Esophagus (tissue), 2 donors: ENCODE results near the gene RPS6KA4. TPM values are rescaled to one million over a fixed set of nuclear protein-coding genes. Genes with fewer than 3 reads are reported as not detected.

ENCODE experiments used
- H3K27ac ChIP-seq, 2 donors: one replicate each; pipeline ENCODE4 v1.5.1; 2013; ENCODE audit warnings: low read depth in 2 of 2, mild to moderate bottlenecking in 2 of 2, inconsistent platforms in 1 of 2, low read length in 1 of 2, moderate library complexity in 1 of 2
- H3K27me3 ChIP-seq, 2 donors: one replicate each; pipeline ENCODE4 v1.6.1; 2013; ENCODE audit warnings: low read length in 2 of 2, control low read depth in 1 of 2, mild to moderate bottlenecking in 1 of 2; ENCODE audit not compliant: insufficient read depth in 2 of 2, control insufficient read depth in 1 of 2
- H3K36me3 ChIP-seq, 2 donors: one replicate each; pipeline ENCODE4 v1.6.1; 2013; ENCODE audit warnings: low read length in 1 of 2; ENCODE audit not compliant: control insufficient read depth in 2 of 2, insufficient read depth in 2 of 2
- H3K4me1 ChIP-seq, 2 donors: one replicate each; pipeline ENCODE4 v1.6.1; 2013; ENCODE audit warnings: low read length in 1 of 2; ENCODE audit not compliant: control insufficient read depth in 2 of 2, insufficient read depth in 2 of 2
- H3K4me3 ChIP-seq, 2 donors: one replicate each; pipeline ENCODE4 v1.5.1; 2013; ENCODE audit warnings: low read length in 2 of 2, mild to moderate bottlenecking in 2 of 2, low read depth in 1 of 2, moderate library complexity in 1 of 2
- H3K9me3 ChIP-seq, 2 donors: one replicate each; pipeline ENCODE4 v1.6.1; 2013; ENCODE audit warnings: mild to moderate bottlenecking in 2 of 2, low read depth in 1 of 2, low read length in 1 of 2, moderate library complexity in 1 of 2; ENCODE audit not compliant: control insufficient read depth in 2 of 2, insufficient read depth in 1 of 2
- WGBS, 2 donors: extraction: QIAGEN DNeasy Blood & Tissue Kit; methylation state at CpG; one replicate each; pipeline ENCODE4 v1.1.7; 2013; 5-methylcytosine and 5-hydroxymethylcytosine counted together
- polyA plus RNA-seq, 2 donors: library from polyadenylated mRNA; stranded (reverse); fragments of 200-250 nt; gene quantifications; one replicate each; pipeline ENCODE4 v1.2.3, GENCODE V29; 2013
- donor health status: healthy with polysubstance abuse.
- donor health status: Bipolar disorder and iron deficiency.

The RPS6KA4 gene
- polyA plus RNA-seq, 2 donors: 28.5 to 31.2 TPM

DNA sequence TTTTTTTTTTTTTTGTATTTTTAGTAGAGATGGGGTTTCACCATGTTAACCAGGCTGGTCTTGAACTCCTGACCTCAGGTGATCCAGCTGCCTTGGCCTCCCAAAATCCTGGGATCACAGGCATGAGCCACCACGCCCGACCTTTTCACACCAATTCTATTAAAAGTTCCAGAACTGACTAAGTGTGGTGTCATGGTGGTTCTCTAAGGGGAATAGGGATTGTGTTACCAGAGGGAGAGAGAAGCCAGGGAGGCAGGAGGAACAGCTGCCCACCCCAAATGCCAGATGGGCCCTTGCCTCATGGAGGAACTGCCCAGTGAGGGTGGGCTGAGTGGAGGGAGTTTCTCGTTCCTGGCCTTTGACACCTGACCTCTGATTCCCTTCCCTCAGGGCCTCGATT is 5.9 kb downstream of the RPS6KA4 start:
- WGBS, 2 donors: 84 to 89% methylated on average over 4 of the region's 4 CpGs
- Histone ChIP-seq H3K27ac (no peak overlapping the region), H3K27me3 (no peaks in the 10 kb centered on the region), H3K9me3 (no peaks in the 10 kb centered on the region), H3K4me3 (no peak overlapping the region), H3K36me3 (peaks cover 17 to 47% of the 10 kb centered on the region in 2 donors), H3K4me1 (peaks cover 4% of the 10 kb centered on the region in 2 donors)

DNA sequence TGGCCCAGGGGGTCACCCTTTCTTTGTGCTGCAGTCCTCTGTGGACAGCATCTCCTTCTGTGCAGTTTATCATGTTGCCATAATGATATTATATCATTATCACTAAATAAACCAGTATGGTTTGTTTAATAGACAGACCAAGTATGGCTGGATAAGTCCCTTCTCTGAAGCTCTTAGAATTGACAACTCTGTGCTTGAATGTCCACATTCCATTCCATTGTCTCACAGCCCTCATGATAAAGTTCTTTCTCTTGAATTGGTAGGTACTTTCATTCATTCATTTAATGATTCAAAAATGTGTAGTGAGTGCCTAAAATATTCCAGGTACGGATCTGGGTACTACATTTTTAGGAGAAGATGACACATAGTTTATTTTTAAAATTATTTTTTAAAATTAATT is 7.8 kb downstream of the RPS6KA4 start:
- H3K27ac ChIP-seq: no peak overlapping the region
- 71 to 91% methylated on average over 1 of the region's 1 CpG for WGBS, 2 donors
- no peaks in the 10 kb centered on the region for H3K27me3 ChIP-seq
- H3K9me3 ChIP-seq: no peaks in the 10 kb centered on the region
- H3K4me3 ChIP-seq: no peak overlapping the region
- H3K4me1 ChIP-seq: peaks cover 0 to 2% of the 10 kb centered on the region in 2 donors
- H3K36me3 ChIP-seq: peaks cover 7 to 42% of the 10 kb centered on the region in 2 donors

DNA sequence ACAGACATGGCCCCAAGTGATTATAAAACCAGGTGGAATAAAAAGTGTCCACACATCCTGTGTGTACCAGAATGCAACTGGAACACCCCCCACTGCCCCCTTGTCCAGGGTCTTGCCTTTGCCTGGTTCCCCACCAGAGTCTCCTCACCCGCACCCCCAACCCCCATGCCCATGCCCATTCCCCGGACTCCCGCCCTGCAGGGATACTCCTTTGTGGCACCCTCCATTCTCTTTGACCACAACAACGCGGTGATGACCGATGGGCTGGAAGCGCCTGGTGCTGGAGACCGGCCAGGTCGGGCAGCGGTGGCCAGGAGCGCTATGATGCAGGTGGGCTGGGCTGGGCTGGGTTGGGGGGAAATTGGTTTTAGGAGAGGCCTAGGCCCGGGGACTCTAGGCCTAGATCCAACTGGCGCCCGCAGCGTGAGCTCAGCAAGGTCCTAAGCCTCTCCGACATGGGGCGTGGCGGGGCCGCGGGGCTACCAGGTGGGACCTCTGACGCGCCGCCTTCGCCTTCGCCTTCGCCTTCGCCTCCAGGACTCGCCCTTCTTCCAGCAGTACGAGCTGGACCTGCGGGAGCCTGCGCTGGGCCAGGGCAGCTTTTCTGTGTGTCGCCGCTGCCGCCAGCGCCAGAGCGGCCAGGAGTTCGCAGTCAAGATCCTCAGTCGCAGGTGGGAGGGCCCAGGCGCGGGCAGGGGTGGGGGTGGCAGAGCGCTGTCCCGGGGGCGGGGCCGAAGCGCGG is 9.1 kb downstream of the RPS6KA4 start:
- peaks cover 6 to 31% of the 10 kb centered on the region in 2 donors for H3K36me3 ChIP-seq
- H3K27ac ChIP-seq: no peak overlapping the region
- H3K27me3 ChIP-seq: no peaks in the 10 kb centered on the region
- H3K4me1 ChIP-seq: no peaks in the 10 kb centered on the region
- WGBS, 2 donors: 86 to 90% methylated on average over 45 to 46 of the region's 46 CpGs
- no peak overlapping the region for H3K4me3 ChIP-seq
- H3K9me3 ChIP-seq: no peaks in the 10 kb centered on the region

DNA sequence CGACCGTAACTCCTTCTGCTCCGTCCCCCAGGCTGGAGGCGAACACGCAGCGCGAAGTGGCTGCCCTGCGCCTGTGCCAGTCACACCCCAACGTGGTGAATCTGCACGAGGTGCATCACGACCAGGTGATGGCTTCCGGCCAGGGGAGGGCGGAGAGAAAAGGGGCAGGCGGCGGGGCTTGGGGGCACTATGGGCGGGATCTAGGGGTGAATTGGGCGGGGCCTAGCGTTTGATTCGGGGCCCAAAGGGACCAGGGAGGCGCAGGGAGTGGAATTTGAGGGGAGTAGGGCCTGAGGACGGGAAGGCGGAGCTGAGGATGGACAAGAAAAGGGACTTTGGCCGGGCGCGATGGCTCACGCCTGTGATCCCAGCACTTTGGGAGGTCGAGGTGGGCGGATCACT is 9.7 kb downstream of the RPS6KA4 start:
- H3K4me1 ChIP-seq: no peaks in the 10 kb centered on the region
- H3K27me3 ChIP-seq: no peaks in the 10 kb centered on the region
- H3K27ac ChIP-seq: no peak overlapping the region
- H3K4me3 ChIP-seq: no peak overlapping the region
- peaks cover 6 to 28% of the 10 kb centered on the region in 2 donors for H3K36me3 ChIP-seq
- no peaks in the 10 kb centered on the region for H3K9me3 ChIP-seq
- 90 to 91% methylated on average over 28 of the region's 28 CpGs for WGBS, 2 donors

DNA sequence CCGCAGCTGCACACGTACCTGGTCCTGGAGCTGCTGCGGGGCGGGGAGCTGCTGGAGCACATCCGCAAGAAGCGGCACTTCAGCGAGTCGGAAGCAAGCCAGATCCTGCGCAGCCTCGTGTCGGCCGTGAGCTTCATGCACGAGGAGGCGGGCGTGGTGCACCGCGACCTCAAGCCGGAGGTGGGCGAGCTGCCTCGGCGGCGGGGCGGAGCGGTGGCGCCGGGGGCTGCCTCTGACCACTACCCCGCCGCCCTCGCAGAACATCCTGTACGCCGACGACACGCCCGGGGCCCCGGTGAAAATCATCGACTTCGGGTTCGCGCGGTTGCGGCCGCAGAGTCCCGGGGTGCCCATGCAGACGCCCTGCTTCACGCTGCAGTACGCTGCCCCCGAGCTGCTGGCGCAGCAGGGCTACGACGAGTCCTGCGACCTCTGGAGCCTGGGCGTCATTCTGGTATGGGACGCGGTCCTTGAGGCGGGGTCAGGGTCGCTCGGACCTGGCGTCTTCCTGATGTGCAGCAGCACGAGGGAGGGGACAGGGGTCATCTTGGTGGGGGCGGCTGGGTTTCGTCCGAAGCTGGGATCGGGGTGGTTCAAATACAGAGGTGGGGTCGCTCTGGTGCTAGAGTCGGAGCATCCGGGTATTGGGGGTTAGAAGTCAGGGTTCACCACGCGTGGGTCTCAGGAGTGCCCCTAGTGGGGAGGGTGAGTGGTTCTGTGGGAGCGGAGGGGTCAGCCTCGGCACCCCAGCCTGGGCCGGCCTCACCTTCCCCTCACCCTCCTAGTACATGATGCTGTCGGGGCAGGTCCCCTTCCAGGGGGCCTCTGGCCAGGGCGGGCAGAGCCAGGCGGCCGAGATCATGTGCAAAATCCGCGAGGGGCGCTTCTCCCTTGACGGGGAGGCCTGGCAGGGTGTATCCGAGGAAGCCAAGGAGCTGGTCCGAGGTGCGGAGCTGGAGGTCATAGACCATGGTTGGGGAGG is 10.8 kb downstream of the RPS6KA4 start:
- no peaks in the 10 kb centered on the region for H3K4me1 ChIP-seq
- H3K4me3 ChIP-seq: no peak overlapping the region
- no peaks in the 10 kb centered on the region for H3K27me3 ChIP-seq
- H3K36me3 ChIP-seq: peaks cover 6 to 27% of the 10 kb centered on the region in 2 donors
- no peak overlapping the region for H3K27ac ChIP-seq
- WGBS, 2 donors: 90 to 93% methylated on average over 82 of the region's 82 CpGs
- no peaks in the 10 kb centered on the region for H3K9me3 ChIP-seq

DNA sequence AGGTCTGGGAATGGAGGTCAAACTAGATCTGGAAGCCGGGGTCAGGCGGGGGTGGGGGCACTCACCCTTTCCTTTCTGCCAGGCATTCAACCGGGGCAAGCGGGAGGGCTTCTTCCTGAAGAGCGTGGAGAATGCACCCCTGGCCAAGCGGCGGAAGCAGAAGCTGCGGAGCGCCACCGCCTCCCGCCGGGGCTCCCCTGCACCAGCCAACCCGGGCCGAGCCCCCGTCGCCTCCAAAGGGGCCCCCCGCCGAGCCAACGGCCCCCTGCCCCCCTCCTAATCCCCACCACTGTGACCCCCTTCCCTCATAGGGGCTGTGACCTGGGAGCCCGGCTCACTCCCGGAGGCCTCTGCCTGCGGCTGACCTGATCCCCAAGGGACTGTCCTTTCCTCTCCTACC is 12.2 kb downstream of the RPS6KA4 start:
- H3K9me3 ChIP-seq: no peaks in the 10 kb centered on the region
- H3K4me3 ChIP-seq: no peak overlapping the region
- WGBS, 2 donors: 88 to 92% methylated on average over 19 to 22 of the region's 22 CpGs
- no peak overlapping the region for H3K27ac ChIP-seq
- H3K4me1 ChIP-seq: no peaks in the 10 kb centered on the region
- H3K27me3 ChIP-seq: no peaks in the 10 kb centered on the region
- peaks cover 0 to 27% of the 10 kb centered on the region in 2 donors for H3K36me3 ChIP-seq

DNA sequence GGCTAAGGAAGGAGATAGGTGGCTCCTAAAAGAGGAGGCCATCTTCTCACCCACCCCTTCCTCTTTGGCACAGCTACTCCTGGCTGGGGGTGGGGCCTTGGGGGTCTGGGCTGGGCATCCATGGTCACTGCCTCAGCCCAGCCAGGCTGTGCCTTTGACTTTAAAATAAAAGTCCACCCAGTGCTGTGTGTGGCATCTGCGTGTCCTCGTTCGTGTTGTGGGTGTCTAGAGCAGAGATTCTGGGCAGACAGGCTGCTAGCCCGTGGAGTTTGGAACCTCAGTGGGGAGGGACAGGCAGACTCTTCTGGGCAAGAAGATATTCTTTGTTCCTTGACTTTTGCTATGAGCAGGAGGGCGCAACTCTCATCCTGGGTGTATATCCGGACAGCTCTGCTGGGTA is 13.1 kb downstream of the RPS6KA4 start:
- WGBS, 2 donors: 91 to 93% methylated on average over 6 of the region's 6 CpGs
- H3K4me1 ChIP-seq: no peaks in the 10 kb centered on the region

DNA sequence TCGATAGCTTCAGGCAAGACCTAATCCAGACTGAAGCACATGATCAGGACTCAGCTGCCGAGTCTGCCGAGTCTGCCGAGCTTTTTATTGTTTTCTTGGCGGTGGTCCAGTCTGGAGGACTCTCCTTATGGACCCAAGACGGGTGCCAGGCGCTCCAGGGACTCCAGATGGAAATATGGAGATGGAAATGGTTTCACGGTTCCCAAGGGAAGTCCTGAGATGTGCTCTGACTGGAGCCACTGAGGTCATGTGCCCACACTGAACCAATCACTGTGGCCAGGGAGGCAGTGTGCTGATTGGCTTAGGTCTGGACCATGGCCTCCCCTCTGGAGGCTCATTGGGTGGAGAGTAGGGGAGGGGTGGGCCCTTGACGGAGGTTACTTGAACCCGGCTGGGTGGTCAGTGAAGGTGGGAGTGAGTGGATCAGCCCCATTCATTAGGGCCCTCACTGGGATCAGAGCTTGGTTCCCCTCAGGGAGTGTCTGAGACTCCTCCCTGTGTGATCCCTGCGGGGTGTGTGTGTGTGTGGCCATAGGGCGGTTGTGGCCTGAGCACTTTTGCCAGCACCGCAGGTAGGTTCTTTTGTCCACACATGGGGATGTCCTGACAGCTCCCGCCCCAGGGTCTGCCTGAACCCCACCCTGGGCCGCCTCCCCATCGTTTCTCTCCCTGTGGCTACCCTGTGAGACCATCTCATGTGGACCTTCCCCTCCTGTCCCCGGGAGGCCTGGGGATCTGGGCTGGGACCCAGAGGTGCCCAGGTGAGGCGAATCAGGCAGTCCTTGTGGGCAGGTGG is 14.0 kb downstream of the RPS6KA4 start:
- Histone ChIP-seq H3K4me3 (no peak overlapping the region), H3K4me1 (no peaks in the 10 kb centered on the region), H3K27ac (no peak overlapping the region), H3K9me3 (no peaks in the 10 kb centered on the region), H3K27me3 (no peaks in the 10 kb centered on the region), H3K36me3 (peaks cover 0 to 19% of the 10 kb centered on the region in 2 donors)
- WGBS, 2 donors: 61 to 70% methylated on average over 18 of the region's 18 CpGs

More for the DNA sequence above, 13.1 kb downstream of the RPS6KA4 start:
- Histone ChIP-seq H3K36me3 (peaks cover 0 to 24% of the 10 kb centered on the region in 2 donors), H3K9me3 (no peaks in the 10 kb centered on the region), H3K4me3 (no peak overlapping the region), H3K27me3 (no peaks in the 10 kb centered on the region), H3K27ac (no peak overlapping the region)

DNA sequence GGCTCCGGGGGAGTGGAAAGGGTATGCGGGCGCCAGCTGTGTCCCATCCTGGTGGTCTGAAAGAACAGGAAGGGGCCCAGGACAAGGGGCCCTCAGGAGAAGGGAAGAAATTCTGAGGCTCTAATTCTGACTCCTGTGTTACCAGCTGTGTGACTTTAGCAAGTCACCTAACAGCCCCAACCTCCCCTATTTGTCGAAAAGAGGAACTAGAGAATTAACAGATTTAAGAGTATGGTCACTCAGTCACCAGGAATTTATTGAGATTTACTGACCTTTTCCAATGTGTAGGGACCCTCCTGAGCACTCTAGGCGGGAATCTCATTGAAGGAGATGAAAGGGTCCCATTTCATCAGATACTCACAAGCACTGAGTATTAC is 14.6 kb downstream of the RPS6KA4 start:
- no peaks in the 10 kb centered on the region for H3K9me3 ChIP-seq
- peaks cover under 1 to 2% of the 10 kb centered on the region in 2 donors for H3K4me1 ChIP-seq
- no peak overlapping the region for H3K27ac ChIP-seq
- H3K4me3 ChIP-seq: no peak overlapping the region
- no peaks in the 10 kb centered on the region for H3K27me3 ChIP-seq
- 70 to 74% methylated on average over 5 of the region's 5 CpGs for WGBS, 2 donors
- peaks cover 0 to 15% of the 10 kb centered on the region in 2 donors for H3K36me3 ChIP-seq
